WTC11 (cell line): ENCODE results near the gene HEXD. TPM values are rescaled to one million over a fixed set of nuclear protein-coding genes. Genes with fewer than 3 reads are reported as not detected.

Experiments used
- ATAC-seq: fragments of 200-7000 bp; cut with Tn5 transposase; 2 replicates; pipeline ENCODE4 v1.10.0; 2021; ENCODE audit warnings: mild to moderate bottlenecking, moderate library complexity
- CTCF ChIA-PET: fragments of 300-600 bp; sonication (Branson Sonifier 250); formaldehyde crosslinking; loops from one replicate; lab custom pipeline; 2021; ENCODE audit warnings: antibody characterized with exemption; lab: Charles Lee
- POLR2A ChIA-PET: fragments of 350-600 bp; sonication (Branson Sonifier 250); formaldehyde crosslinking; loops from one replicate; lab custom pipeline; 2021; ENCODE audit warnings: antibody characterized with exemption; lab: Charles Lee
- DNase-seq: peaks from one replicate; pipeline ENCODE4 v3.0.0; 2021; ENCODE audit warnings: low spot score
- H3K27ac Mint-ChIP-seq: 2 replicates; pipeline ENCODE4 v1.8.0; 2021; ENCODE audit warnings: mixed read lengths
- H3K27me3 Mint-ChIP-seq: 2 replicates; pipeline ENCODE4 v1.8.0; 2021; ENCODE audit warnings: low read depth, mild to moderate bottlenecking, moderate library complexity, mixed read lengths
- H3K36me3 Mint-ChIP-seq: 2 replicates; pipeline ENCODE4 v1.8.0; 2021; ENCODE audit warnings: mixed read lengths
- H3K4me1 Mint-ChIP-seq: 2 replicates; pipeline ENCODE4 v1.8.0; 2022; ENCODE audit warnings: mixed read lengths
- H3K4me3 Mint-ChIP-seq: 2 replicates; pipeline ENCODE4 v1.8.0; 2021; ENCODE audit warnings: mild to moderate bottlenecking, moderate library complexity, mixed read lengths
- H3K9me3 Mint-ChIP-seq: 2 replicates; pipeline ENCODE4 v1.8.0; 2021; ENCODE audit warnings: mixed read lengths
- FOXP1 ChIP-seq: sonication (generic); formaldehyde crosslinking; IDR thresholded peaks from 2 replicates; pipeline ENCODE4 v1.8.0; 2022; ENCODE audit warnings: missing genetic modification reagents, mild to moderate bottlenecking, moderate library complexity, borderline replicate concordance
- GRHL2 ChIP-seq: fragments of 250-450 bp; sonication (Bioruptor Pico); IDR thresholded peaks from 2 replicates; pipeline ENCODE4 v1.8.0; 2022; ENCODE audit warnings: mild to moderate bottlenecking, moderate library complexity; ENCODE audit not compliant: insufficient replicate concordance, severe bottlenecking
- JUN ChIP-seq: sonication (generic); formaldehyde crosslinking; IDR thresholded peaks from 2 replicates; pipeline ENCODE4 v1.8.0; 2023; ENCODE audit warnings: mild to moderate bottlenecking, missing genetic modification reagents
- NFATC4 ChIP-seq: fragments of 250-450 bp; sonication (Bioruptor Pico); IDR thresholded peaks from 2 replicates; pipeline ENCODE4 v1.9.0; 2021; ENCODE audit warnings: mild to moderate bottlenecking
- OVOL2 ChIP-seq: fragments of 250-450 bp; sonication (Bioruptor Pico); IDR thresholded peaks from 2 replicates; pipeline ENCODE4 v1.9.0; 2021; ENCODE audit warnings: mild to moderate bottlenecking, borderline replicate concordance
- RELA ChIP-seq: sonication (generic); formaldehyde crosslinking; IDR thresholded peaks from 2 replicates; pipeline ENCODE4 v1.8.1; 2022; ENCODE audit warnings: missing genetic modification reagents, mild to moderate bottlenecking, borderline replicate concordance
- RORB ChIP-seq: fragments of 250-450 bp; sonication (Bioruptor Pico); IDR thresholded peaks from 2 replicates; pipeline ENCODE4 v1.9.0; 2021; ENCODE audit warnings: mild to moderate bottlenecking
- ZNF232 ChIP-seq: sonication (generic); formaldehyde crosslinking; IDR thresholded peaks from 2 replicates; pipeline ENCODE4 v1.8.0; 2022; ENCODE audit warnings: mild to moderate bottlenecking, missing genetic modification reagents
- ZNF671 ChIP-seq: fragments of 250-450 bp; sonication (Bioruptor Pico); IDR thresholded peaks from 2 replicates; pipeline ENCODE4 v1.8.0; 2021; ENCODE audit warnings: mild to moderate bottlenecking
- total RNA-seq: library from RNA; stranded (reverse); gene quantifications from 3 replicates; pipeline ENCODE4 v1.2.3, GENCODE V29; 2021
- TF ChIP-seq, protein P1 (sequence below): sonication (generic); formaldehyde crosslinking; IDR thresholded peaks from 2 replicates; pipeline ENCODE4 v1.8.1; 2023; ENCODE audit warnings: mild to moderate bottlenecking, missing genetic modification reagents, moderate library complexity
- TF ChIP-seq, protein P2 (sequence below): fragments of 250-450 bp; sonication (Bioruptor Pico); IDR thresholded peaks from 2 replicates; pipeline ENCODE4 v1.8.0; 2021; ENCODE audit warnings: mild to moderate bottlenecking
- TF ChIP-seq, protein P3 (sequence below): fragments of 250-450 bp; sonication (Bioruptor Pico); conservative IDR thresholded peaks from 2 replicates; pipeline ENCODE4 v1.9.0; 2021; ENCODE audit warnings: mild to moderate bottlenecking
- TF ChIP-seq, protein P4 (sequence below): fragments of 250-450 bp; sonication (Bioruptor Pico); IDR thresholded peaks from 2 replicates; pipeline ENCODE4 v1.9.0; 2021; ENCODE audit warnings: mild to moderate bottlenecking
- TF ChIP-seq, protein P5 (sequence below): sonication (generic); formaldehyde crosslinking; IDR thresholded peaks from 2 replicates; pipeline ENCODE4 v1.8.1; 2022; ENCODE audit warnings: mild to moderate bottlenecking, moderate library complexity, missing genetic modification reagents
- TF ChIP-seq, protein P6 (sequence below): sonication (generic); formaldehyde crosslinking; IDR thresholded peaks from 2 replicates; pipeline ENCODE4 v1.8.1; 2022; ENCODE audit warnings: low read depth, missing genetic modification reagents, borderline replicate concordance
- TF ChIP-seq, protein P7 (sequence below): sonication (generic); formaldehyde crosslinking; IDR thresholded peaks from 2 replicates; pipeline ENCODE4 v1.8.1; 2023; ENCODE audit warnings: mild to moderate bottlenecking, missing genetic modification reagents, borderline replicate concordance

HEXD gene
- total RNA-seq, 1 experiment from 2014 or later: 36.0 TPM

DNA sequence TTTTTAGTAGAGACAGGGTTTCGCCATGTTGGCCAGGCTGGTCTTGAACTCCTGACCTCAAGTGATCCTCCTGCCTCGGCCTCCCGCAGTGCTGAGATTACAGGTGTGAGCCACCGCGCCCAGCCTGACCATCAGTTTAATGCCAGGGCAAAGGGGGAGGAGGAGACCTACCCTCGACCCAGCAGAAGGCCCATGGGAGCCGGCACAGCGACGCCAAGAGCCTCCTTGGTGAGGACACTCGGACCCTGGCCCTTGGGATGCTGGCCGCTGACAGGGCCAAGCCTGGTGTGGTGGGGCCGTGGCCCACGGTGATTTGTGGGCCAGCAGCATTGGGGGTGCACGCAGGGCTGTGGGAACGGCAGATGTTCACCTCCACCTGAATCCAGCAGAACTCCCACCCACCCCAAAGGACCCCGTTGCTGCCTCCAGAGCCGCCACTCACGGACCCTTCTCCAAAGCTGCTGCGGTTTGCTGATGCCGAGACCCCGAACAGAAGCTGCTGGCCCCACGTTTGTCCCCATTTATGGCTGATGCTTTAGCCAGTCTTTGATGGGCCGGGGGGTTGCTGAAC is 26.6 kb upstream of the HEXD start:
- Mint-ChIP-seq H3K4me3 (no peak overlapping the region), H3K27ac (no peak overlapping the region), H3K36me3 (no peaks in the 10 kb centered on the region)
- DNase-seq: no peak
- ChIA-PET POLR2A (no interaction called here), CTCF (no interaction called here)
- TF ChIP-seq OVOL2 (CRISPR knock-in tag): no peak
- TF ChIP-seq, protein P1, sequence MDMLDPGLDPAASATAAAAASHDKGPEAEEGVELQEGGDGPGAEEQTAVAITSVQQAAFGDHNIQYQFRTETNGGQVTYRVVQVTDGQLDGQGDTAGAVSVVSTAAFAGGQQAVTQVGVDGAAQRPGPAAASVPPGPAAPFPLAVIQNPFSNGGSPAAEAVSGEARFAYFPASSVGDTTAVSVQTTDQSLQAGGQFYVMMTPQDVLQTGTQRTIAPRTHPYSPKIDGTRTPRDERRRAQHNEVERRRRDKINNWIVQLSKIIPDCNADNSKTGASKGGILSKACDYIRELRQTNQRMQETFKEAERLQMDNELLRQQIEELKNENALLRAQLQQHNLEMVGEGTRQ (CRISPR knock-in tag): no peak
- TF ChIP-seq, protein P2, sequence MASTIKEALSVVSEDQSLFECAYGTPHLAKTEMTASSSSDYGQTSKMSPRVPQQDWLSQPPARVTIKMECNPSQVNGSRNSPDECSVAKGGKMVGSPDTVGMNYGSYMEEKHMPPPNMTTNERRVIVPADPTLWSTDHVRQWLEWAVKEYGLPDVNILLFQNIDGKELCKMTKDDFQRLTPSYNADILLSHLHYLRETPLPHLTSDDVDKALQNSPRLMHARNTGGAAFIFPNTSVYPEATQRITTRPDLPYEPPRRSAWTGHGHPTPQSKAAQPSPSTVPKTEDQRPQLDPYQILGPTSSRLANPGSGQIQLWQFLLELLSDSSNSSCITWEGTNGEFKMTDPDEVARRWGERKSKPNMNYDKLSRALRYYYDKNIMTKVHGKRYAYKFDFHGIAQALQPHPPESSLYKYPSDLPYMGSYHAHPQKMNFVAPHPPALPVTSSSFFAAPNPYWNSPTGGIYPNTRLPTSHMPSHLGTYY: no peak
- TF ChIP-seq, all 79 proteins: peak for 0
- ATAC-seq: no peak
- Mint-ChIP-seq H3K4me1 (no peaks in the 10 kb centered on the region), H3K9me3 (no peaks in the 10 kb centered on the region), H3K27me3 (no peaks in the 10 kb centered on the region)

DNA sequence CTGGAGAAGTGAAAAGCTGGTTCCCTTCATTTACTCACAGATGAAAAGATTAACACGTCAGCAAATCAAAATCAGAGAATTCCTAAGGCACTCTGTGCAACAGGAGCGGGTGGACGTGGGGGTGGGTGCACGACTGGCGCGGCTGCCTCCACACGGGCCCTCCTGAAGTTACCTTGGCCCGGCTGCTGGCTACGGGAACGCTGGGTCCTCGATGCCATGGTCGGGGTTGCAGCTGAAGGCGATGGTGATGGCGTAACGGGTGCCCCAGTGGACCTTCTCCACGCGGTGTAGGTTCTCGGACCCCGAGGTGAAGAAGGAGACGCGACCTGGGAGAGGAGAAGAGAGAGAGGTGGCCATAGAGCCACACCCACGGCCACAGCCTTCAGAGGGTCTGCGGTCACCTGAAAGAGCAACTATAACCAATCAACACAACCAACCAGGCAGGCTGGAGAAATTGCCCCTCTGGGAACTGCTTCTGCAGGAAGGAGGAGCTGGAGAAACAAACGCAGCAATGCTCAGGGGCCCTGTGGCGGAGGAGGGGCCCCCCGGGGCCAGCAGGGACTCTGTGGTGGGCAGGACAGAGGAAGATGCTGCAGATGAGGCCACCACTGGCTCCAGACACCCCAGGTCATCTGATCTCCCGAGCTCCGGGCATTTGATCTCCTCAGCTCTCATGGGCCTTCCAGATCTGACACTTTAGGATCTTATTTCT is 25.8 kb upstream of the HEXD start:
- Mint-ChIP-seq H3K9me3 (no peaks in the 10 kb centered on the region), H3K4me1 (no peaks in the 10 kb centered on the region), H3K4me3 (no peak overlapping the region), H3K27me3 (no peaks in the 10 kb centered on the region), H3K36me3 (no peaks in the 10 kb centered on the region), H3K27ac (no peak overlapping the region)
- CTCF ChIA-PET: no interaction called here
- POLR2A ChIA-PET: no interaction called here
- ATAC-seq (no peak), DNase-seq (no peak)
- TF ChIP-seq, protein P3, sequence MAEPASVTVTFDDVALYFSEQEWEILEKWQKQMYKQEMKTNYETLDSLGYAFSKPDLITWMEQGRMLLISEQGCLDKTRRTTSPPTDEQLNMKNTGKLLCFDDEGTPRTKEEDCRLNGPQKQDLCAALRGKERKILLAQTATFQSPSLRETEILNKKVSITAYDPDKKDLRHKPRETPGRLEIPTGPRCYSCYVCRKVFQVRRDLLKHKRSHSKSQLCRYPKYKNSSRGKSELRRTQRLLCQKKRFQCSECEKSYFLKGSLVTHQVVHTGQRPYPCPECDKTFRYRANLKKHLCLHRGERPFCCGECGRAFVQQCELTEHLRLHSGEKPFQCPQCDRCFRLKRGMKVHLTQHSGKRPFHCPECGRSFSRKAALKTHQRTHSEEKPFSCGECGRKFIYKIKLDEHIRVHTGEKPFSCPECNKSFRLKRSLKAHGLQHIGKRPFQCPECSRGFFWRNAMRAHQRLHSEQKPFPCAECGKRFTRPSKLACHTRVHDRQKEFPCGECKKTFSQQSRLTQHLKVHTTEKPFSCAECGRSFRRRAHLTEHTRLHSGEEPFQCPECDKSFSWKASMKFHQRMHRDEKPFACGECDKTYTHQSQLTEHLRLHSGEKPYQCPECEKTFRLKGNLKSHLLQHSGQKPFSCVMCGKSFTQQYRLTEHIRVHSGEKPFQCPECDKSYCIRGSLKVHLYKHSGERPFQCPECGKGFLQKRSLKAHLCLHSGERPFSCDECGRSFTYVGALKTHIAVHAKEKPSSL (CRISPR knock-in tag): no peak
- no peak for TF ChIP-seq GRHL2
- TF ChIP-seq FOXP1 (CRISPR knock-in tag): no peak
- TF ChIP-seq NFATC4 (CRISPR knock-in tag): no peak
- TF ChIP-seq, protein P4, sequence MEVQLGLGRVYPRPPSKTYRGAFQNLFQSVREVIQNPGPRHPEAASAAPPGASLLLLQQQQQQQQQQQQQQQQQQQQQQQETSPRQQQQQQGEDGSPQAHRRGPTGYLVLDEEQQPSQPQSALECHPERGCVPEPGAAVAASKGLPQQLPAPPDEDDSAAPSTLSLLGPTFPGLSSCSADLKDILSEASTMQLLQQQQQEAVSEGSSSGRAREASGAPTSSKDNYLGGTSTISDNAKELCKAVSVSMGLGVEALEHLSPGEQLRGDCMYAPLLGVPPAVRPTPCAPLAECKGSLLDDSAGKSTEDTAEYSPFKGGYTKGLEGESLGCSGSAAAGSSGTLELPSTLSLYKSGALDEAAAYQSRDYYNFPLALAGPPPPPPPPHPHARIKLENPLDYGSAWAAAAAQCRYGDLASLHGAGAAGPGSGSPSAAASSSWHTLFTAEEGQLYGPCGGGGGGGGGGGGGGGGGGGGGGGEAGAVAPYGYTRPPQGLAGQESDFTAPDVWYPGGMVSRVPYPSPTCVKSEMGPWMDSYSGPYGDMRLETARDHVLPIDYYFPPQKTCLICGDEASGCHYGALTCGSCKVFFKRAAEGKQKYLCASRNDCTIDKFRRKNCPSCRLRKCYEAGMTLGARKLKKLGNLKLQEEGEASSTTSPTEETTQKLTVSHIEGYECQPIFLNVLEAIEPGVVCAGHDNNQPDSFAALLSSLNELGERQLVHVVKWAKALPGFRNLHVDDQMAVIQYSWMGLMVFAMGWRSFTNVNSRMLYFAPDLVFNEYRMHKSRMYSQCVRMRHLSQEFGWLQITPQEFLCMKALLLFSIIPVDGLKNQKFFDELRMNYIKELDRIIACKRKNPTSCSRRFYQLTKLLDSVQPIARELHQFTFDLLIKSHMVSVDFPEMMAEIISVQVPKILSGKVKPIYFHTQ (CRISPR knock-in tag): no peak
- TF ChIP-seq, protein P1 (CRISPR knock-in tag): no peak
- TF ChIP-seq ZNF671 (CRISPR knock-in tag): no peak
- no peak for TF ChIP-seq RELA (CRISPR knock-in tag)
- TF ChIP-seq, protein P5, sequence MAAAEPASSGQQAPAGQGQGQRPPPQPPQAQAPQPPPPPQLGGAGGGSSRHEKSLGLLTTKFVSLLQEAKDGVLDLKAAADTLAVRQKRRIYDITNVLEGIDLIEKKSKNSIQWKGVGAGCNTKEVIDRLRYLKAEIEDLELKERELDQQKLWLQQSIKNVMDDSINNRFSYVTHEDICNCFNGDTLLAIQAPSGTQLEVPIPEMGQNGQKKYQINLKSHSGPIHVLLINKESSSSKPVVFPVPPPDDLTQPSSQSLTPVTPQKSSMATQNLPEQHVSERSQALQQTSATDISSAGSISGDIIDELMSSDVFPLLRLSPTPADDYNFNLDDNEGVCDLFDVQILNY (CRISPR knock-in tag): no peak
- TF ChIP-seq, protein P6, sequence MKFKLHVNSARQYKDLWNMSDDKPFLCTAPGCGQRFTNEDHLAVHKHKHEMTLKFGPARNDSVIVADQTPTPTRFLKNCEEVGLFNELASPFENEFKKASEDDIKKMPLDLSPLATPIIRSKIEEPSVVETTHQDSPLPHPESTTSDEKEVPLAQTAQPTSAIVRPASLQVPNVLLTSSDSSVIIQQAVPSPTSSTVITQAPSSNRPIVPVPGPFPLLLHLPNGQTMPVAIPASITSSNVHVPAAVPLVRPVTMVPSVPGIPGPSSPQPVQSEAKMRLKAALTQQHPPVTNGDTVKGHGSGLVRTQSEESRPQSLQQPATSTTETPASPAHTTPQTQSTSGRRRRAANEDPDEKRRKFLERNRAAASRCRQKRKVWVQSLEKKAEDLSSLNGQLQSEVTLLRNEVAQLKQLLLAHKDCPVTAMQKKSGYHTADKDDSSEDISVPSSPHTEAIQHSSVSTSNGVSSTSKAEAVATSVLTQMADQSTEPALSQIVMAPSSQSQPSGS (CRISPR knock-in tag): no peak
- TF ChIP-seq, protein P7, sequence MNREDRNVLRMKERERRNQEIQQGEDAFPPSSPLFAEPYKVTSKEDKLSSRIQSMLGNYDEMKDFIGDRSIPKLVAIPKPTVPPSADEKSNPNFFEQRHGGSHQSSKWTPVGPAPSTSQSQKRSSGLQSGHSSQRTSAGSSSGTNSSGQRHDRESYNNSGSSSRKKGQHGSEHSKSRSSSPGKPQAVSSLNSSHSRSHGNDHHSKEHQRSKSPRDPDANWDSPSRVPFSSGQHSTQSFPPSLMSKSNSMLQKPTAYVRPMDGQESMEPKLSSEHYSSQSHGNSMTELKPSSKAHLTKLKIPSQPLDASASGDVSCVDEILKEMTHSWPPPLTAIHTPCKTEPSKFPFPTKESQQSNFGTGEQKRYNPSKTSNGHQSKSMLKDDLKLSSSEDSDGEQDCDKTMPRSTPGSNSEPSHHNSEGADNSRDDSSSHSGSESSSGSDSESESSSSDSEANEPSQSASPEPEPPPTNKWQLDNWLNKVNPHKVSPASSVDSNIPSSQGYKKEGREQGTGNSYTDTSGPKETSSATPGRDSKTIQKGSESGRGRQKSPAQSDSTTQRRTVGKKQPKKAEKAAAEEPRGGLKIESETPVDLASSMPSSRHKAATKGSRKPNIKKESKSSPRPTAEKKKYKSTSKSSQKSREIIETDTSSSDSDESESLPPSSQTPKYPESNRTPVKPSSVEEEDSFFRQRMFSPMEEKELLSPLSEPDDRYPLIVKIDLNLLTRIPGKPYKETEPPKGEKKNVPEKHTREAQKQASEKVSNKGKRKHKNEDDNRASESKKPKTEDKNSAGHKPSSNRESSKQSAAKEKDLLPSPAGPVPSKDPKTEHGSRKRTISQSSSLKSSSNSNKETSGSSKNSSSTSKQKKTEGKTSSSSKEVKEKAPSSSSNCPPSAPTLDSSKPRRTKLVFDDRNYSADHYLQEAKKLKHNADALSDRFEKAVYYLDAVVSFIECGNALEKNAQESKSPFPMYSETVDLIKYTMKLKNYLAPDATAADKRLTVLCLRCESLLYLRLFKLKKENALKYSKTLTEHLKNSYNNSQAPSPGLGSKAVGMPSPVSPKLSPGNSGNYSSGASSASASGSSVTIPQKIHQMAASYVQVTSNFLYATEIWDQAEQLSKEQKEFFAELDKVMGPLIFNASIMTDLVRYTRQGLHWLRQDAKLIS (CRISPR knock-in tag): no peak
- no peak for TF ChIP-seq JUN (CRISPR knock-in tag)
- no peak for TF ChIP-seq RORB (CRISPR knock-in tag)
- TF ChIP-seq ZNF232 (CRISPR knock-in tag): no peak
